Measurements from ENCODE around the gene DRAP1.

Gene DRAP1

GRCh38 chr11:65903715-65904114 lies 15.5 kb upstream of the DRAP1 start:
- no peak for DNase-seq (ENCODE audit: low spot score)

GRCh38 chr11:65906602-65907001 lies 12.6 kb upstream of the DRAP1 start:
- DNase-seq (ENCODE audit: low spot score): no peak

DNA sequence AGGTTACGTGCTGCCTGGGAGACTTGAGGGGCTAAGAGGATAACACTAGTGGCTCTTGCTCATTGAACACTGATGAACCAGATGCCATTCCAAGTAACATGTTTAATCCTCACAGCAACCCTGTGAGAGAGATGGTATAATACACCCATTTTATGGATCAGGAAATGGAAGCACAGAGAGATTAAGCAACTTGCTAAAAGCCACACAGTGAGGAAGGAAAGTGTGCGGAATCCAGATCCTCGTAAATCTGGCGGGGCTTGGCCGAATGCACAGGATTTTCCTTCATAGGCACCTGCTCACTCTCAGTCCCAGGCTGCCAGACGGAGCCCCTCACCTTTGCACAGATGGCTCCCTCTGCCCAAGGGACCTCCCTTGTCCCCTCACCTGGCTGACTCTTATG lies 11.3 kb upstream of the DRAP1 start:
- DNase-seq (ENCODE audit: low spot score): no peak

- no peak for DNase-seq (ENCODE audit: low spot score)
These were observed 7.3 kb upstream of the DRAP1 start for GRCh38 chr11:65911682-65912568.

DNA sequence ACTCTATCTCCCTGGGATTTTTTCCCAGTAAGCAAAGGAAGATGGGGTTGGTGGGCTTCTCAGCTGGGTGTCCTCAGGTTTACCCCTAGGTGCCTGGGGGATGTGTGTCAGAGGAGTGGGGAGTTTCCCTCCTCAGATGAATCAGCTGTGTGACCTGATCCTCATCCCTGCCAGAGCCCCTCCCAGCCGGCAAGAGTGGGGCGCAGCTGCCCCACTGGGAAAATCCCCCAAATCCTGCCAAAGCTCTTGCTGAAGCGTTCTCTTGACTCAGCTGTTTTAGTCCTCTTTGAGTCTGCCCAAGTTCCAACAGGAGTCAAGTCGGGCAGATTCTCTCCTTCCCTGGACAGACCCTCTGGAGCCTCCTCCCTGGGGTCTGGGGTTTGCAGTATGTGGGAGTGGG lies 6.4 kb upstream of the DRAP1 start:
- DNase-seq (ENCODE audit: low spot score): no peak

DNA sequence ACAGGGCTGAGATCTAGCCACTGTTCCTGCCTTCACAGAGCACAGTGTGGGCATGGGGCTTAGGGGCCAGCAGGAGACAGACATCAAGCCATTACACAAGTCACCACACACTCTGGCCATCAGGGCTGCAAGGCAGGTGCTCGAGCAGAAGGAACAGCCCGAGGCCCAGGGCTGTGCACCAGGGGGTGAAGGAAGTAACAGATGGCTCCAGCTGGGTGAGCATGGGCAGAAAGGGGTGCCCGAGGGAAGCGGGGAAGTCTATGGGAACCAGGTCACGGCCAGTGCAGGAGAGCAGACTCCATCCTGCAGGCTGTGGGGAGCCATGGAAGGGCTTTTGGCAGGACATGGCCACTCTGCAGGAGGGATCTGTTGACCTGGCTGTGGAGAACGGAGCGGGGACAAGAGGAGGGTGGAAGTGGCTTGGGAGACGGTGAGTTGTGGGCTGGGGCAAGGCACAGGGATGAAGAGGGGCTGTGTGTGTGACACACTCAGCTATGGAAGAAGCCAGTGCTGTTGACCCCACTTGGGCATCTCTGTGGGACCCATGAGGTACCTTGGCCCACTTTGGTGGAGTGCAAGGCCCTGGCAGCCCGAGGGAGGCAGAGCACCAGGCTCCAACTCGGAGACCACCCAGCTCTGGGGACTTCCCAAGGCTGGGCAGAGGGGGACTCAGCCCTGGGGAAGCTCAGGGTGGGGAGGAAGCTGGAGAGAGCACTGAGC lies 4.0 kb upstream of the DRAP1 start:
- no peak for DNase-seq (ENCODE audit: low spot score)

GRCh38 chr11:65915821-65916251 lies 3.4 kb upstream of the DRAP1 start:
- no peak for DNase-seq (ENCODE audit: low spot score)

DNA sequence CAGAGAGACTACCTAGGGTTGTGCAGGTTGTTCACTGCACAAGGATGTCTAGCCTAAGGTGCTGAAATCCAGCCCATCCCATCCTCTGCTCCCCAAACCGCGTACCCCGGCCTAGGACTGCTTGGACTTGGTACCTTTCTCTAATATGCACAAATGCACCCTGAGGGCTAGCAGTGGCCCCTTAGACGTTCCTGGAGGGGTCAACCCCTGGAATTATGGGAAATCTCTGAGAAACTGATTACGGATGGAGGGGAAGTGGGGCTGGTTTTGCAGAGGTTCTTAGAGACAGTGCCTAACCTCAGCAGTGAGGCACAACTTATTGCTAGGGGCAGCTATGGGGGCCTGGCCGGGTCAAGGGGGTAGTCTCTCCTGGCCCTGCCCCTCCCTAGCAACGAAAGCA lies 2.8 kb upstream of the DRAP1 start:
- DNase-seq (ENCODE audit: low spot score): no peak

- DNase-seq (ENCODE audit: low spot score): no peak
These were observed 2.2 kb upstream of the DRAP1 start for GRCh38 chr11:65917077-65917433.

- DNase-seq (ENCODE audit: low spot score): no peak
These were observed 1.6 kb upstream of the DRAP1 start for GRCh38 chr11:65917434-65918210.

GRCh38 chr11:65918211-65919140 lies 750 bp upstream of the DRAP1 start, which contains the start of gene C11orf68:
Gene C11orf68 (minus strand): TSS chr11:65919062. CDS start chr11:65919031, 31 bp downstream.
- no peak for DNase-seq (ENCODE audit: low spot score)

DNA sequence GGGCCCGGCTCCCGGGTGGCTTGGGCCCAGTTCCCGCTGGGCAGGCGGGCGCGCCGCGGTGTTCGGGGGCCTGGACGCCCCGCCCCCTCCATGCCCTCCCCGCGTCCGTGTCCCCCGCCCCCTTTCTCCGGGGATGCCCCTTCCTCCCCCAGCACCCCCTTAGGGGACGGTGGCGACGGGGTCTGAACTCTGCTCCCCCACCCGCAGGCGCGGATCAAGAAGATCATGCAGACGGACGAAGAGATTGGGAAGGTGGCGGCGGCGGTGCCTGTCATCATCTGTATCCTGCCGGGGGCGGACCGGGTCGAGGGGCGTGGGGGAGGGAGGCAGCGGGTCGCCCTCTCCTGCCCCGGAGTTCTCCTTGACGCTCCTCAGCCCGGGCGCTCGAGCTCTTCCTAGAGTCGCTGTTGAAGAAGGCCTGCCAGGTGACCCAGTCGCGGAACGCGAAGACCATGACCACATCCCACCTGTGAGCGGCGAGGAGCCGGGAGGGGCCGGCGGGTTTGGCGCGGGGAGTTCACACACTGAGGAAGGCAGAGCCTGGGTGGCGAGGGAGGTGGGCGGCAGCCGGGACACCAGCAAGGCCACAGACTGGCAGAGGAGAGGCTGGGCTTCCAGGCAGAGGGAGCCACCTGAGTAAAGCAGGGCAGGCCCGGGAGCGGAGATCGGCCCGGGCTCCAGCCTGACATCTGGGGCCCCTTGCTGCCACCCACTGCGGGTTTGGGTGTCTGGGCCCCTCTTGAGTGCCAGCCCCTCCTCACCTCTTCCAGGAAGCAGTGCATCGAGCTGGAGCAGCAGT lies 546 bp downstream of the DRAP1 start:
- DNase-seq (ENCODE audit: low spot score): no peak

- no peak for DNase-seq (ENCODE audit: low spot score)
These were observed 1.2 kb downstream of the DRAP1 start for GRCh38 chr11:65920372-65920802.

DNA sequence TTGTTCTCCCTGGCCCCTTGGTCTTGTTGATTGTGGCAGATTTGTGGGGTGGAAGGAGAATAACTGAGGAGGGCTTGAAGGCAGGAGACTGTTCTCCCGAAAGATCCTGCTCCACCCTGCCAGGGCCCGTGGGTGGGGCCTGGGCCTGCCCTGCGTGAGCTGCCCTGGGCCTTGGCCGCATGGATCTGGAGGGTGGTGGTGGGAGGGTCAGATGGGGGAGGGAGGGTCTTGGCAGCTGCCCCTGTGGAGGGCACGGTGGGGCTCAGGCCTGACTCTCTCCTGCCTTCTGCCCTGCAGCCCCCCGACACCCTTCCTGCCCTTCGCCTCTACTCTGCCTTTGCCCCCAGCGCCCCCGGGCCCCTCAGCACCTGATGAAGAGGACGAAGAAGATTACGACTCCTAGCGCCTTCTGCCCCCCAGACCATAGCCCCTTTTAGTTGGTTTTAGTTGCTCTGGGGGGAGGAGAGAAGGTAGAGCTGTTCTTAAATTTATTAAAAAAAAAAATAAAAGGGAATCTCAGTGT lies 1.9 kb downstream of the DRAP1 start:
- DNase-seq (ENCODE audit: low spot score): no peak

GRCh38 chr11:65921876-65922275 lies 2.6 kb downstream of the DRAP1 start:
- DNase-seq (ENCODE audit: low spot score): no peak

- DNase-seq (ENCODE audit: low spot score): no peak
These were observed 3.3 kb downstream of the DRAP1 start for GRCh38 chr11:65922565-65922964.

GRCh38 chr11:65925397-65925796 lies 6.2 kb downstream of the DRAP1 start:
- no peak for DNase-seq (ENCODE audit: low spot score)

DNA sequence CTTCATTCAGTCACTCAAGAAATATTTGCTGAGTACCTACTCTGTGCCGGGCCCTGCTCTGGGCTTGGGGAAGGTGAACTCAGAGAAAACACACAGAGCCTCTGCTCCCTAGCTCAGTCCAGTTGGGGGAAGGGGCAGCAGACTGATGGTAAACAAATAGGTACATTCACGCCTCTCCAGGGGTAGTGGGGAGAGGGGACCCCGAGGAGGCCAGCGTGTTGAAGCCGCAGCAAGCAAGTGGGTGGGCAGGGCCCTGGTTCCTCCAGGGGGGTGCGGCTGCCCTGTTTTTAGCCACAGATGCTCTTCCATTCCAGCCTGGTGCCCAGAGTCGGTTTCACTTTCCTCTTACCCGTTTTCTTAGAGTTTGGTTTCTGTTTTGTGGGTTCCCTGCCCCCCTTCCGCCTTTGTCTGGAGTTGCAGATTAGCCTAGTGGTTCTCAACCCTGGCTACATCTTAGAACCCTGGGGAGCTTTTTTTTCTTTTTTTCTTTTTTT lies 8.7 kb downstream of the DRAP1 start:
- peak; percentile 23 for DNase-seq (ENCODE audit: low spot score)

GRCh38 chr11:65928667-65929066 lies 9.4 kb downstream of the DRAP1 start:
- DNase-seq (ENCODE audit: low spot score): no peak

Data from globus pallidus (tissue), 1 donor.